NCI-H82 treated with DMSO at 0.1 percent for 48 hours (cell line): Measurements from ENCODE around the gene CLDN6.
A peak's percentile ranks its signal among the peaks of the same experiment; 100 is the strongest.
"Not testable (repeated sequence)": the region's sequence is repeated elsewhere in the genome, so short reads cannot be mapped to it uniquely, and the experiment has no call there.

Experiments
- DNase-seq: peaks from one replicate; lab custom pipeline; 2025; ENCODE audit not compliant: unreplicated experiment; lab: John Stamatoyannopoulos, UW

The CLDN6 gene

DNA sequence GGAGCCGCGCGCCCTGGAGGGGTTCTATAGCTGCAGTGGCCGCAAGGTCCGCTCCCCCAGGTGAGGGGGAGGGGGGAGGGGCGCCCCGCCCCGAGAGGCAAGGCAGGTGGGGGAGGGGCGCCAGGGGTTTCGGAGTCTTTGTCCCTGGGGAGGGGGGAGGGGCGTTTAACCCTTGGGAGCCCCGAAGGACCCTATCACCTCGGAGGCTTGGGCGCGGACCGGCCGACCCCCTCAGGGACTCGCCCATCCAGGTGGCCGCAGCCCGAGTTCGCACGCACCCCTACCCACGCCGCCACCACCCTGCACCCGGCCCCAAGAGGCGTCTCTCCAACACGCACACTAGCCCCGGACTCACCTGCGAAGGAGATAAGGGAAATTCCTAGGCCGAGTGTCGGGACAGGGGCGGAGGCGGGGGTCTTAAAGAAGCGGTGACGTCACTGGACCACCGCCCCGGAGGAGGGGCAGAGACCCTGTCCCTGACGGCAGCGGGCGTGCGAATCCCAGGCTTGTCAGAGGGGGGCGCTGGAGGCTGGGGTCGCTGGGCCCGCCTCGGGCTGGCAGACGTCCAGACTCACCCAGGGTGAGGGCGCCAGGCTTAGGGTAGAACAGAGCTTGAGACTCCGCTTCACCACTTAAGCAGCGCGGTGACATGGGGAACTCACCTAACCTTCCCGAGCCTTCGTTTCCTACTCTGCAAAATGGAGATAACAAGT lies at the start of gene CLDN6:
Gene CLDN6 (minus strand): TSS at position 390 of the 713 bp plus-strand sequence. CDS start 2,162 bp downstream, outside the sequence.
- DNase-seq = peak; percentile 23

- DNase-seq = no peak
Measured at GRCh38 chr16:3066440-3066748, 48.4 kb upstream of the CLDN6 start.

DNA sequence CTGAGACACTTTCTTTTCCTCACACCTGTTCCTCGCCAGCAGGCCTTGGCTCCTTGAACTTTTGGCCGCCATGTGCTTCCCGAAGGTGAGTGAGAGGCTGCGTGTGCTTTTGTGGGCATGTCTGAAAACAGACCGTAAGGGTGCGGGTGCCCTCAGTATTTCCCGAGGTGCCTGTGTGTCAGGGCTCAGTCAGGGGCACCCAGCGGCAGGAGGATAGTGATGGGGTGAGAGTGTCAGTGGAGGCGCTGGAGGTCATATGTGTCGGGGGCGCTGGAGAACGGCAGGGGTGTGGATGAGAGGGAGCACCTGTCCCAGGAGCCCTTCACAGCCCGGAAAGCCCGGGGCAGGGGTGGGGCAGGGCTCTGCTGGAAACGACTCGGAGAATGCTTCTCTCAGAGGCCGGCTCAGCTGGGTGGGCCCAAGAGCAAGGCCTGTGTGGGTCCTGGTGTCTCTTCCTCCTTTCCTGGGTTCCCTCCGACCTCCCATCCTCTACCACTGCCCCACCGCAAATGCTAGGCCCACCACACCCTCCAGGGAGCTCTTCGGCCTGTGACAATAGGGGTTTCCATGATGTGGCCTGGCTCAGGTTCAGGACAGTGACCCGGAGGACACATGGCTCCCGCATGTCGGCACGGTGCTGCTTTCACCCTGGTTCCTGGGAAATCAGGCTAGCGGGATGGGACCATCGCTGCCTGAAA lies 47.9 kb upstream of the CLDN6 start:
- DNase-seq = no peak

DNA sequence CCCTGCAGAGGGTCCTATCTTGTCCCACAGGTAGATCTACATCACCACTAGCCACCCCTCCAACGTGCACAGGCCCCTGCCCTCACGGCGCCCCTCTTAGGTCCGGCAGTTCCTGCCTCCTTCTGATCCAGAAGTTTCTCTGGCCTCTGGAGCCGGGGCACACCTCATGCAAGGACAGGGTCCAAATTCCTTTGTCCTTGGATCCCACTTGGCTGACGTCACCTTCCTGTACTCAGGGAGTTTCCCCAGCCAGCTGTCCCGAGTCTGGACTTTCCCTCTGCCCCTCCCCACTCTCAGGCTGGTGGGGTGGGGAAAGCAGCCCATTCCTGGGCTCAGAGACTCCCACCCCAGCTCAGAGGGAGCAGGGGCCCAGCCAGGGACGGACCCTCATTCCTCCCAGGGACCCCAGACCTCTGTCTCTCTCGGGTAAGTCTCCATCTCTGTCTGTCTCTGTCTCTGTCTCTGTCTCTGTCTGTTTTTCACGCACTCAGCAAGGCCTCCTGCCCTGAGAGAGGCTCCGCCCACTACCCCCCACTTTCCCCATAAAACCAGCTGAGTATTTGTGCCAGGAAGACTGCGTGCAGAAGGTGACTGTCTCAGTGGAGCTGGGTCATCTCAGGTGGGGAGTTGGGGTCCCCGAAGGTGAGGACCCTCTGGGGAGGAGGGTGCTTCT lies 47.2 kb upstream of the CLDN6 start, which contains the start of gene IL32:
Gene IL32 (plus strand): TSS at position 572 of the 673 bp plus-strand sequence. CDS start 172 bp downstream, outside the sequence.
- DNase-seq = no peak

- no peak for DNase-seq
Measured at GRCh38 chr16:3063625-3064386, 45.8 kb upstream of the CLDN6 start.

- DNase-seq = no peak
Measured at GRCh38 chr16:3062553-3062952, 44.6 kb upstream of the CLDN6 start.

DNA sequence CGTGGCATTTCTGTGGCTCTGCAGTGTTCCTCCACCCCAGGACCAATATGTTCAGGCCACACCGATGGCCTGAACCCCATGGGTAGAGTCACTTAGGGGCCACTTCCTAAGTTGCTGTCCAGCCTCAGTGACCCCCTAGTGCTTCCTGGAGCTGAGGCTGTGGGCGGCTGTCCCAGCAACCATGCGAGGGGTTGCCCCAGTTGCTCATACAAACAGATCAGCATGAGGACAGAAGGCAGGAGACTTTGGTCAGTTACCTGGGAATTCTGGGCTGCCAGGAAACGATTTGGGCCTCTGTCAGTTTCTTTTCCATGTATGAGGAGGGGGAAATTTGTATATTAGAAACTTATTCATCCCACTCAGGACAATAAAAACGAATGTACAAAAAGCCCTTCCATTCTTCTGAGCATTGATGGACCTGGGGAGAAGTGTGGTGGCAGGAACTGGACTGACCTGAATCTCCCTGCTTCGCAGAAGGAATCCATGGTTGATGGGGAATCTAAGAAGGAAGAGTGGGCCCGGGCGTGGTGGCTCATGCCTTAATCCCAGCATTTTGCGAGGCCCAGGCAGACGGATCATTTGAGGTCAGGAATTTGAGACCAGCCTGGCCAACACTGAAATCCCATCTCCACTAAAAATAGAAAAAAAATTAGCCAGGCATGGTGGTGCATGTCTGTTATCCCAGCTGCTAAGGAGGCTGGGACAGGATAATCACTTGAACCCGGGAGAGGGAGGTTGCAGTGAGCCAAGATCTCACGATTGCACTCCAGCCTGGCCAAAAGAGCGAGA lies 42.5 kb upstream of the CLDN6 start:
- peak; percentile 68 for DNase-seq

GRCh38 chr16:3059723-3060242 lies 41.8 kb upstream of the CLDN6 start:
- DNase-seq = no peak

DNA sequence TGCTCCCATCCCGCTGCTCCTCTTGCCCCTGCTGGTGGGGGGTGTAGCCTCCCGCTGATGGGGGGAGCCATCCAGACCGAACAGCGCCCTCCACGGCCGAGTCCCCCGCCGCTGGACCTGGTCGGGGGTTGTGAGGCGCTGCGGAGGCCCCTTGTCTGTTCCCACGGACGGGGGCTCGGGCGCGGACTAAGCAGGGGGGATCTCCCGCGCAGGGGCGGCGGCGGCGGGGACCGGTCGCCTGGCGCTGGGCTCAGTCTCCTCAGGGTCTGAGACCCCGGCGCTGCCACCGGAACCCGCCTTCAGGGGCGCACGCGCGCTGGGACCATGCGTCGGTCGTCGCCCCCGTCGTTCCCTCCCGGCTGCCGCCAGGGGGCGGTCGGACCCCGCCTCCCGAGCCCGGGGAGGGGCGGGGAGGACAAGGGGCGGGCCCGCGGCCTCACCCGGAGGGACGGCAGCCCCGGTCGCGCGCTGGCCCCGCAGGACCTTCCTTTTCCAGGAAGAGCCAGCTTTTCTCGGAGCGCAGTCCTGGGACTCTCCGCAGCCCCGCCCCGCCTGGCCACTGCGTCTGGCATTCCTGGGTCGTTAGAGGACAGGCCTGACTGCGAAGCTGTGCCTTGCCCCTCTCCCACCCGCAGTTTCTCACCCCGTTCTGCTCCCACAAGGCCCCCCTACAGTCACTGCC lies 41.2 kb upstream of the CLDN6 start:
- peak; percentile 56 for DNase-seq

- DNase-seq = peak; percentile 22
Measured at GRCh38 chr16:3058139-3059030, 40.4 kb upstream of the CLDN6 start.

DNA sequence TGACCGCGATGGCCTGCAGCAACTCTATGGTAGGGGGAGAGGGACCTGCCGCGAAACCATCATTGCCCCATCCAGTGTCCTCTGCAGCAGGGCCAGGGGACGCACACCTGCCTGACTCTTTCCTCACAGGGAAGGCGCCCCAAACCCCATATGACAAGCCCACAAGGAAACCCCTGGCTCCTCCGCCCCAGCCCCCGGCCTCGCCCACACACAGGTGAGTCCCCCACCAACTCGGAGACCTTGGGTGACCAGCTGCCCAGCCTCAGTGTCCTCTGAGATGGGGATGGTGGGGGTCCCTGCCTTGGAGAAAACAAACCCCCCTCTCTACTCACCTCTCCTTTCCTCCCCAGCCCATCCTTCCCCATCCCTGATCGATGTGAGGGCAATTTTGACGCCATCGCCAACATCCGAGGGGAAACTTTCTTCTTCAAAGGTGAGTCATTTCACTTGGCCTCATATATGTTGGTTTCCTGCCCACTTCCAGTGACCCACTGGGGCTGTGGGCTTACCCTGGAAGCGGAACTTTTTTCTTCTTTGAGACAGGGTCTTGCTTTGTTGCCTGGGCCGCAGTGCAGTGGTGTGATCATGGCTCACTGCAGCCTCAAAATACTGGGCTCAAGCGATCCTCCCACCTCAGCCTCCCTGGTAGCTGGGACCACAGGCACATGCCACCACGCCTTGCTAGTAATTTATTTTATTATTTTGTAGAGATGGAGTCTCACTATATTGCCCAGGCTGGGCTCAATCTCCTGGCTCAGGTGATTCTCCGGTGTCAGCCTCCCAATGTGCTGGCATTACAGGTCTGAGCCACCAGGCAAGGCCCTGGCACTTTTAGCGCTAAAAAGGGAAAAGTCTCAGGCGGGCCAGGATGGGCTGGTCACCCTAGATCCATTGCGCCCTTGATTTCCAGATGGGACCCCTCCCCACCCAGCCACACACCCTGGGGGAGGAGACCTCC lies 39.5 kb upstream of the CLDN6 start:
- DNase-seq = no peak

DNA sequence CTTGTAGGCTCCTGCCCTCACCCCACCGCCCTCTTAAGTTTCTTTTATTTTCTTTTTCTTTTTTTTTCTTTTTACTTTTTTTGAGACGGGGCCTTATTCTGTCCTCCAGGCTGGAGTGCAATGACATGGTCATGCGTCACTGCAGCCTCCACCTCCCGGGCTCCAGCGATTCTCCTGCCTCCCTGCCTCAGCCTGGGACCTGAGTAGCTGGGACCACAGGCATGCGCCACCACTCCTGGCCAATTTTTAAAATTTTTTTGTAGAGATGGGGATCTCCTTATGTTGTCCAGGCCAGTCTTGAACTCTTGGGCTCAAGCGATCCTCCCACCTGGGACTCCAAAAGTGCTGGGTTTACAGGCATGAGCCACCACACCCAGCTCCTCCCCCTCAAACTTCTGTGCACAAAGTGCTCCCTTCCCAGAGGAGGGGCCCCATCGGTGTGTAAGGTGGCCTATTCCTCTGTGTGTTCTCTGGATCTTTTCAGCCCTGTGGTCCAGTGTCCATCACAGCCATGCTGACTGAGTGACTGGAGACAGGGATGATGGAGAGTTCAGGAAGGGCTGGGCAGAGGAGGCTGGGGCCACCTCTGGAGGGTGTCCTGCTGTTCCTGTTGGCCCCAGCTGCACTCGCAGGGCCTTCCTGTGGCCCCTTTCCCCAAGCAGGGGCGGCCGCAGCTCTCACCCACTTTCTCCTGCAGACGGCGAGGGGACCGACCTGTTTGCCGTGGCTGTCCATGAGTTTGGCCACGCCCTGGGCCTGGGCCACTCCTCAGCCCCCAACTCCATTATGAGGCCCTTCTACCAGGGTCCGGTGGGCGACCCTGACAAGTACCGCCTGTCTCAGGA lies 38.6 kb upstream of the CLDN6 start:
- no peak for DNase-seq

GRCh38 chr16:3055734-3056115 lies 37.7 kb upstream of the CLDN6 start:
- not testable (repeated sequence) for DNase-seq

DNA sequence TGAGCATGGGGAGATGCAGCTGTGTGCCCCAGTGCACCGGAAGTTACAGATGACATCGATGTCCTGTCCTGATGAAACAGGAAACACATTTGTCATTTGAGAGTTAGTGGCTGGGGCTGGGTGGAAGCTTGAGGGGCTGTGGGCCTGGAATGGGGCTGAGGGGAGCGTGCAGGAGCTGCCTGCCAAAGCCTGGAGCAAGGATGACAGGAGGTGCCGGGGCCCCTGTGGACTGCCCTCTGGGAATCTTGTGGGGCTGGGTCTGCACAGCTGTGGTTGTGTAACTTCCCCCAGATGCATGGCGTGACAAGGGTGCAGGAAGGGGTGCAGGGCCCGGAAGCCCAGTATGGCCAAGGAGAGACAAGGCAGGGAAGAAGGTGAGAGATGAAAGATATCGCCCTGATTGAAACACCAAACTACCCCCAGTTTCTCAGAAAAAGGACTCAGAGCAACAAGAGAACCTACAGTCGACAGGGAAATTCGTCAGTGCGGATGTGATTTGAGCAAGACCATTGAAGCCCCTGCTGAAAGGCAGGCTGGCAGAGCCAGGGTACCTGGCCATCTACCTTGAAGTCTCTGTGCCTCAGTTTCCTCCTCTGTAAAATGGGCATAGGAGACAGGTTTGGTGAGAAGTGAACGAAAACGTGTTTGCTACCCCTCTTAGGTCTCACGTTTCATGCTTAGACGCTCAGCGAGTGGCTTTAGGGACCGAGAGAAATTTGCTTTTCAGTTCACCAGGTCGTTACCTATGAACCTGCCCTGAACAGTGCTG lies 37.2 kb upstream of the CLDN6 start:
- DNase-seq = no peak

GRCh38 chr16:3053330-3053710 lies 35.3 kb upstream of the CLDN6 start:
- not testable (repeated sequence) for DNase-seq
